GM21381 (cell line): ENCODE measurements around the gene ENTR1.

ENCODE experiments used
- ATAC-seq: cut with Tn5 transposase; IDR thresholded peaks from one replicate; pipeline ENCODE4 v1.9.1; 2021; ENCODE audit warnings: mild to moderate bottlenecking, moderate library complexity; ENCODE audit not compliant: unreplicated experiment

ENTR1 gene

DNA sequence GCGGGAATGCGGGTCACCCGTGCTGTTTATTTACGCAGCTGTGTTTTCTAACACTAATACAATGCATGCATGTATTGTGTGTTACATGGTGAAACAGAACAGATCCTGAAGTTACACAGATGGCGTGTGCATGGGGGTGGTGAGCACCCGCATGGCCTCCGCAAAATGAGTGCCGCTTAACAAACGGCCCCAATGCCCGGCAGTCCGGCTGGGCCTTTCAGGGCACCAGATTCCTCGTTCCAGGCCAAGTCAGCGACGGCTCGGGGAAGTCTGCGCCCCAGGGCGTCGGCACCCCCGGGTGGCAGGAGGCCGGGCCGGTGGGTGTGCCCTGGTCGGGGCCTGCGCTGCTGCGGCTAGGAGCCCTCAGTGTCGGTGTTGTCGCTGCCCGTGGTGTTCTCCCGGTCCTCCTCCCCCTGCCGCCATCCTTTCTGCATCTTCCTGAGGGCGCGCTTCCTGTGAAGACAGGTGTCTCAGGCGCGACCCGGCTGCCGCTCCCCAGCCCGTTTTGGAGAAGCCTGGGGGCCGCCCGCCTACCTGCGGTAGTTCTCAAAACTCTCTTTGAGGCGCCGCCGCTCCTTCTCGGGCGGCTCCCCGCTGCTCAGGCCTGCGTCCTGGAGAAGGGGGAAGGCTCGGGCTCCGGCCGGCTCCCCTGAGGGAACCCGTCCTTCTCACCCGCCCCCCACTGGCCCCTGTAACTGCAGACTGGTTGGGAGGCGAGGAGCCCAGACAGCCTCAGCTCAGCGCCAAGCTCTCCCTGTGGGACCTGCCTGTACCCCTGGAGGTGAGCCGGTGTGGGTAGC is 46.3 kb downstream of the ENTR1 start:
- no peak for ATAC-seq

DNA sequence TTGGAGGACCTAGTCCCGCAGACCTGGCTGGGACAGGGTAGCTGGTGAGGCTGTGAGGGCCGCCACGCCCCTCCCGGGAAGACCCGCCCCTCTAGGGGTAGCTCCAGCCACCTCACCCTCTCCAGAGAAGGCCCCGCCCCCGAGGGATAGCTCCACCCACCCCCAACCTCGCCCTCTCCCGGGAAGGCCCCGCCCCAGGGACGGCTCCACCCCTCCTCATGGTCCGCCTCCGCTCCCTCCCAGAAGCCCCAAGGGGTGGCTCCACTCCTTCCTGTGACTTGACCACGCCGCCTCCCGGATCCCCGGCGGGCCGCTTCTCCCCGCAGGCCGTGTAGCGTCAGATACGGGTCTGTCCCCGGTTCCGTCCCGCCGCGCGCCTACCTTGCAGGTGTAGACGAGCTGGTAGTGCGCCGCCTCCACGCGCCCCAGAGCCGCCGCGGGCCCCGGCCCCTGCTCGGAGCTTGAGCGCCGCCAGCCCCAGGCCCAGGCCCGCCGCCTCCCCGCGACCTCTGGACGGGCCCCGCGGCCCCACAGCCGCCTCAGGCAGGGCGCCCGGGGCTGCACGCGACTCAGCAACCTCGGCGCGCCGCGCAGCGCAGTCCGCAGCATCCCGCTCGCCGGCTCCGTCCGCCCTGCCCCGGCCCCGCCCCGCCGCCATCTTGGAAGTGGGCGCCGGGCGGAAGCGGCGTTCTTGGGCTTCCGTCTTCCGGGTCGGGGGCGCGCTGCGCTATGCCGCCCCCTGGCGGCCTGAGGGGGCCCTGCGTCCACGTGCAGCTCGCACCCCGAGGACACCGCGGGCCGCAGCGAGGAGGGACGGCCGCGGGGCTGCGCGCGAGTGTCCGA is 47.1 kb downstream of the ENTR1 start, which contains the start of gene DNLZ:
DNLZ (minus strand) TSS at position 639 of the 843 bp plus-strand sequence; CDS start at position 609, 30 bp downstream.
- peak; percentile 72 for ATAC-seq

DNA sequence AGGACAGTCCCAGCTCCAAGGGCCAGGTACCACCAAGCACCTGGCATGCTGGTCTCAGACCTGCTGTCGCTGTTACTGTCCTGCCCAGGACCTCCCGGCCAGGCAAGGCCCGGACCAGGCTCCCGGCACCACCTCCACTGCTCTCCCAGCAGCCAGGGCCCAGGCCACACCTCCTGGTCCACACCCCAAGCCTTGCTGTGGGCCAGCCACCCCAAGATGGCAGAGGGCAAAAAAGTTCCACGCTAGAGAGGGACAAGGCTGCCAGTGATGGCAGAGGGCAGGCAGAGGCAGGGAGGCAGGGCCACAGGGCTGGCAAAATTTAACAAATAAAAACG is 48.0 kb downstream of the ENTR1 start:
- no peak for ATAC-seq

DNA sequence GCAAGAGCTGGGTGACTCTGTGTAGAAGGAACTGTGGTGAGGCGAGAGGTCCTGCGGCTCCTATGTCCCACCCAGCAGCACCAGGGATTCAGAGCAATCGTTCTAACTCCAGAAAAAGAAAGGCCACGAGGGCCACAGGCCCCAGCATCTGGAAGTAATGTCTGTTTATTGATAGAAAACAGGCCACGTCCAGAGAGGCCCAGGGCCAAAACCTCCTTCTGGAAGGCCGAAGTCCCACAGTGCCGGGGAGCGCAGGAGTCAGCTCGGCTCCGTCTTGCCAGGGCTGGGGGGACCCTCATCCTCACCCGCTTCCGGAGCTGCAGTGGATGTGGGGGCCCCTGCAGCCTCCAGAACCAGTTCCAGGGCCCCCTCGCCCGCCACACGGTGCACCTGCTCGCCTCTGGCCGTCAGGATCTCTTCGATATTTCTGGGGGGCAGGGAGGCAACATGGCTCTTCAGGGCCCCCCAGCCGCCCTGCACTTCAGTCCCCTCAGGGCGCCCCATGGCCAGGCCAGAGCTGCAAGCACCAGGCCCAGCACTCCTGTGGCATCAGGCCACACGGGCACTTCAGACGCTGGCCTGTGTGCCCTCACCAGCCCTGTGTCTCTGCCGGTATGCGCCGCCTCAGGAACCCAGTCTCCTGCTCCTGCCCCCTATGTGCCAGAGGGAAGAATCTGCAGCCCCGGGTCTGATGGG is 48.5 kb downstream of the ENTR1 start:
- ATAC-seq: no peak

DNA sequence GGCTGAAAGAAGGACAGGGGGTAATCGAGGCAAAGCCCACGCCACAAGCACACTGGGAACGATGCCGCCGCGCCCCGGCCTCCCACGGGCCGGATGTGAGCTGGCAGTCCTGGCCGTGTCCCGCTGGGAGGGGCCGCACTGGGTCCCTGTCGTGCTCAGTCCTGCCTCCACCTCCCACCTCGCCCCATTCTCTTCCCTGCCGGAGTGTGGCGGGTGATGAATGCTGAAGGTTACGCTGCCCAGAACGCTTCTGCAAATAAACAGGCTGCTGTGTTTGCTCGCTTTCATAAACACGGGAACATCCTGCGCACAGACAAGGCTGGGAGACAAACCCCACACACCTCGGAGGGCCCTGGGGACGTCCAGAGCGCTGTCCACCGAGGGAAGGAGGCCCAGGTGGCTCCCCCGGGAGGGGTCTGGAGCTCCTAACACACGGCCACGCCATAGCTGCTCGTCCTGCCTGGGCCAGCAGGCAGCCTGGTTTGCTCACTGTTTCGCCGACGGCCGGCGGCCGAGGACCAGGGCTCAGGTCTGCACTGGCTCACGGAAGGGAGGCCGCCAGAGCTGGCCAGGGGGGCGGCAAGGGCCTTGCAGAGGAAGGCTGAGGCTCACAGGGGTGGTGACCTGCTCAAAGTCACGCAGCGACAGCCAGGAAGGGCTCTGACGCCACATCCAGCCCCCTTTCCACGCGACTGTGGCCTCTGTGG is 49.2 kb downstream of the ENTR1 start:
- no peak for ATAC-seq

DNA sequence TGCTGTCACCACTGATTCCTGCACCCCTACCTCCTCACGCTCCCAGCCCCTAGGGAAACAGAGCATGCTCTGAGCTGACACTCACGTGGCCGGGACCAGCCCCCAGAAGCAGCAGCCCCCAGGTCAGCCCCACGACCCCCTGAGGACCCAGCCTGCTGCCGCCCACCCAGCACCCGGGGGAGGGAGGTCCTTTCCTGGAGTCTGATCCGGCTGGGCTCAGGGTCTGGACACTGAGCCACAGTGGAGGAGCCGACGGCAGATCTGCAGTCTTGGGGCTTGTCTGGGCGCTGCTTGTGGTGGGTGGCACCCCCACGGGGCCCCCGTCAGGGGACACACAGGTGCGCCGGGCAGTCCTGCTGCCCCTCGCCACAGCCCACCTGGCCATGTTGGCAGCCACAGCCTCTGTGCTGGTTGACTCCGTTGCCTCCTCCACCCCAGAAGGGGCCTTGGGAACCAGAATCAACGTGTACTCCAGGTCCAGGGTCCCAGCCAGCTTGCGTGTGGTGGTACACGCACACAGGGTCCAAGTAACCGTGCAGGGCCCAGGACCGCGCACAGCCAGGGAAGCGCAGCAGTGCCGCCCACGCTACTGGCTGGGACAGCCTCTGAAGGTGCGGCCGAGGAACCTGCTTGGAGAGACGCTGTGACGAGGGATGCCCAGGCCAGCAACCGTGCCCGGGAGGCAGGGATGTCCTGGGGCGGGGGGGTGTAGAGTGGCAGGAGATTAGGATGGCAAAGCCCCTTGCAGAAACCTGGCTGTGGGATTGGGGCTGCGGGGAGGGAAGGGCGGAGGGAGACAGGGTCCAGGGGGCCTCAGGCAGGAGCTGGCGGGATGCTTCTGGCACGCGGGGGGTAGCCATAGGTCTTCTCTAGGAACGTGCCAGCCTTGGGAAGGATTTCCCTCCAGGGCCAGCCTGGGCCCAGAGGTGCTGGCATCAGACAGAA is 50.4 kb downstream of the ENTR1 start:
- ATAC-seq: no peak

DNA sequence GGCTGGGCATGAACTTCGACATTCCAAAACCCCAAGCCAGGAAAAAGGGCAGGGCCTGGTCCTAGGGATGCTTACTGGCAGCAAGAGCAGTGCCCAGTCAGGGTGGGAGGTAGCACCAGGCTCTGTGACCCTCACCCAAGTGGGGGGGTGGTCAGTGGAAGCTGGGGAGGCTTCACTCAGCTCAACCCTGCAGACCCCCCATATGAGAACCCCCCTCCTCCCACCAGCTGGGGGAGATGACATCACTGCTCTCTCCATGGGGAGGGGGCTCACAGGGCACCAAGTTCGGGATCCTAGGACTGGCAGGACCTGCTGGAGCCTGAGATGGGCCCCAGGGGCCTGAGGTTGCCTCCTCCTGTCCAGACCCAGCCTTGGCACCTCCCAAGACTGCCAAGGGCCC is 51.5 kb downstream of the ENTR1 start:
- no peak for ATAC-seq

DNA sequence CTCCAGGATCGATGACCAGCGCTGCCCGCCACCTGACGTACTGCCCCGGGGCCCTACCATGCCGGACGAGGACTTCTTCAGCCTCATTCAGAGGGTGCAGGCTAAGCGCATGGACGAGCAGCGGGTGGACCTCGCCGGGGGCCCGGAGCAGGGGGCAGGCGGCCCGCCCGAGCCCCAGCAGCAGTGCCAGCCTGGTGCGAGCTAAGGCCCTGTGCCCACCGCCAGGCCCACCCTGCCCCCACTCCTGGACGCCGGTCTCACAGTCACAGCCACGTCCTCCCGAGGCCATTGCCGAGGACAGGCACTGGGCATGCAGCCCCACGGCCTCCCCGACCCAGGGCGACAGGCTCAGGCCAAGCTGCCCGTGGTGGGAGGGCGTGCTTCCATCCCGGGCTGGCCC is 52.4 kb downstream of the ENTR1 start:
- ATAC-seq: no peak

DNA sequence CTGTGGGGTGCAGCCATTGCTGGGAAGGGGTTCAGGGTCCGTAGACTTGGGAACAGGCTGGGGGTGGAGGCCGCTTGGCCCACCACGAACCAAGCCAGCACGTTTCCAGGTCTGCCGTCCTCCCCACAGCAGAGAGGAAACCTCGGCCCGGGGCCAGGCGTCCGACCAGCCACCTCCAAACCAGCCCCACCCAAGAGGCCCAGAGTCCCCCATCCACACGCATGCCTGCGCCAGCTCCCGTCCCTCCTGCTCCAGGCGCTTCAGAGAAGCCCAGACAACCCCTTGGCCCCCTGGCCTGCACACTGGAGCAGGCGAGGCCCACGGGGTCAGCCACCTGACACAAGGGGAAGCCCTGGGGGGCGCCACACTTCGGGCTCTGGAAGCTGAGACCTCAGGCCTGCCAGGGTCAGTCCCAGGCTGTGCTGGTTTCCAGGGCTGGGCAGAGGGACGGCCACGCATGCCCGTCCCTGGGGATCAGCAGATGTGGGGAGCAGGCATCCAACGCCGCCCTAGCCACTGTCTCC is 53.1 kb downstream of the ENTR1 start:
- no peak for ATAC-seq

DNA sequence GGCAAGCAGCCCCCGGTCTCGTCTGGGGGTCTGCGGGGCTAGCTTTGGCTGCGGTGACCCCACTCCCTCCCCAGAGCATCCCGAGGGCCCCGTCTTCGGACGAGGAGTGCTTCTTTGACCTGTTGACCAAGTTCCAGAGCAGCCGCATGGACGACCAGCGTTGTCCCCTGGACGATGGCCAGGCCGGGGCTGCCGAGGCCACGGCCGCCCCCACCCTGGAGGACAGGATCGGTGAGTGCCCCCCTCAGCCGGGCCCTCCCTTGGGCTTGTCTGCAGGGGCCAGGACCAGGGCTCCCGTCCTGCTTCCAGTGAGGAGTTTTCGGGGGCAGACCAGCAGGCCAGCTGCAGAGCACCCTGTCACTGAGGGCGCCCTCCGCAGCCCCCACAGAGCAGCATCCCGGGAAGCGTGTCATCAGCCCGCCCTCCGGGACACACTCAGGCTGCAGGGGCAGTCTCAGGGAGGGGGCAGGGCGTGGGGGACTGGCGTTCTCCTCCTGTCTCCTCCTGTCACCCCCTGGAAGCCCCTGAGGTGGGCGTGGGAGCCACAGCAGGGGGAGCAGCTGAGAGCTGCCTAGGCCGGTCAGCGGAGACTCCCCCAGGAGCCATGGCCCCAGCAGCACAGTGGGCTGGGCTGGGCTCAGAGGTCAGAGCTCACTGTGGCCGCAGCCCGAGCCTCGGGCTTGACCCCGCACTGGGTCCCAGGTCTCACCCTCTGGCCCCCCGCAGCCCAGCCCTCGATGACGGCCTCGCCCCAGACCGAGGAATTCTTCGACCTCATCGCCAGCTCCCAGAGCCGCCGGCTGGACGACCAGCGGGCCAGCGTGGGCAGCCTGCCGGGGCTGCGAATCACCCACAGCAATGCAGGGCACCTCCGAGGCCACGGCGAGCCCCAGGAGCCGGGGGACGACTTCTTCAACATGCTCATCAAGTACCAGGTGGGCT is 54.5 kb downstream of the ENTR1 start:
- no peak for ATAC-seq

DNA sequence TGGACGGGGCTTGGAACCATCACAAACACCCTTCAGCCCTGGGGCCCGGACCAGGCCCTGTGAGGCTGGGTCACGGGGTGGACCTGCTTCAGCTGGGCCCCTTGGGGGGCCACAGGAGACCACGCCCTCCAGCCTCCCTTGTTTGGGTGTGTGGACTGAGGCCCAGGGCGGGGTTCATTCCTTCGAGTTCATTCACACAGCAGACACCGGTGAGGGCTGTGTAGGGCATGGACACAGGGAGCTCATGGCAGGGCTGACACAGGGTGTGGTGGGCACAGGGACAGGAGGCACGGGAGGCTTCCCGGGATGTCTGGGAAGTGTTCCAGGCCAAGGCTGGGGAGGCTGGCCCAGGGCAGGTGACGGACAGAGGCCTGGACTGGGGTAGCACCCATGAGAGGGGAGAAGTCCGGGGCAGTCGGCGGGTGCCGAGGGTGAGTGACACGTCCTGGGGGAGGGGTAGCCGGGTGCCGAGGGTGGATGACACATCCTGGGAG is 55.8 kb downstream of the ENTR1 start:
- ATAC-seq: no peak

DNA sequence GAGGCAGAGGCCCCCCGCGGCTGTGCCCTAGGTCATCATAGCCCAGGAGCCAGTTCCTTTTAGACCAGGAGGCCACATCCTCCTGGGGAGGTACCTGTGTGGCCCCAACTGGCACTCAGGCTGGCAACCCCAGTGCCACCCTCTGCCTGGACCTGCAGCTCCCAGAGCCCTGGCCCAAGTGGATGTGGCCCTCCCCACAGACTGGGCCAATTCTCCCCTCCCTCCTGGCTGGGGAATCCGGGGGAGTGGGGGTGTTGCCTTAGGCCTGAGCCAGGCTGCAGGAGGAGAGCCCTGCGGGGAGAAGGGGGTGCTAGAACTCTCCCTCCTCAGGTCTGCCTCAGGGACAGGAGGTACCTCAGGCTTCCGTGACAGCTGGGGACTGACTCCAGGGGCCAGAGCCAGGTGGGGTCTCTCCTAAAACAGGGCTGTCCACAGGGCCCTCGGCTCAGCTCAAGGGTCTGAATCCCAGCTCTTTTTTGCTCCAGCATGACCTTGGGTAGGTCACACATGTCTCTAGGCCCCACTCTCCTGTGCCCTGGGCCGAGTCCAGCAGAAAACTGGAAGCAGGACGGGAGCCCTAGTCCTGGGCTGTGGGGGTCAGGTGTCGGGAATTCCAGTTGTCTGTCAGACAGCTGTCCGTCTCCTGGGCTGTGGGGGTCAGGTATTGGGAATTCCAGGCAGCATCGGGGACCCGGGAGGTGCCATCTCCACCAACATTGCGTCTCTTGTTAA is 56.5 kb downstream of the ENTR1 start:
- ATAC-seq: no peak

DNA sequence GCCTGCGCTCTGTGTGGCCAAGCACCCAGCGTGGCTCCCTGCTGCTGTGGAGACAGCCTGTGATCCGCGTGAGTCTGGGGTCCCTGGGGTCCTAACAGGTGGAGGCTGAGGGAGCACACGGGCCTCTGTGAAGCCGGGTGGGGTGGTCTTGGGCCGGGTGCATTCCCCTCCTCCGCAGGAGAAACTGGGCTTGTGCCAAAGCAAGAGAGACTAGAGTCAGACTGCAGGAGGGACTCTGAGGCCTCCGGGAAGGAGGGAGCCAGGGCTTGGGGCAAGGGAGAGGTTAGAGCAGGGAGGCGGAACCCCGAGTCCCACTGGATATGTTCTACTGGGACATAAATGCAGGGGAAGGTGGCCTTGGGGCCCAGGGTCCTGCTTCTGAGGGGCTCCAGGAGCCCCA is 57.3 kb downstream of the ENTR1 start:
- ATAC-seq: no peak

DNA sequence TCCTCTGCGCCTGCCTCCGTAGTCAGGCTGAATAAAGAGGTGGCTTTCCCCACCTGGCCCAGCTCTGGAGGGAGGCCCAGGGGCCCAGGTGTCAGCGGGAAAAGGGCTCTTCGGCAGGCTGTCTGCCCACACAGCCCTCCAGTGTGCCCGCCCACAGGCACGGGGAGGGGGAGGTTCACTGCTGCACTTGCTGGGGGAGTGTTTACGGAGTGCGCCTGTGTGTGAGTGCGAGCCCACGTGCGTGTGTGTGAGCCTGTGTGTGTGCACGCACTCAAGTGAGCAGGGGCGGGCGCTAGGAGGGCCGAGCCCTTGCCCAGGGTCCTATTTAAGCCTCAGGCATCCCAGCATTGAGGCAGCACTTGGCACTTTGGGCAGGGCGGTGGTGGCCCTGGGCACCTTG is 57.7 kb downstream of the ENTR1 start:
- no peak for ATAC-seq
